Activated naive CD8-positive, alpha-beta T cell treated with anti-CD3 and anti-CD28 coated beads, Interleukin-2, amount 50 U/mL, for 24 hours (primary cell): ENCODE data around the gene SLC35E1.
"Not testable (repeated sequence)": the region's sequence is repeated elsewhere in the genome, so short reads cannot be mapped to it uniquely, and the experiment has no call there.

ENCODE experiments used
- ATAC-seq: fragments of 150-1000 bp; cut with Tn5 transposase; one replicate; pipeline ENCODE4 v1.10.0; 2021
- DNase-seq: peaks from one replicate; pipeline ENCODE4 v3.0.0; 2021
- H3K27ac Mint-ChIP-seq: one replicate; pipeline ENCODE4 v1.8.0; 2021; ENCODE audit warnings: mild to moderate bottlenecking, mixed read lengths
- H3K27me3 Mint-ChIP-seq: one replicate; pipeline ENCODE4 v1.8.0; 2021; ENCODE audit warnings: mixed read lengths
- H3K36me3 Mint-ChIP-seq: one replicate; pipeline ENCODE4 v1.8.0; 2021; ENCODE audit warnings: low read depth, mixed read lengths
- H3K4me1 Mint-ChIP-seq: one replicate; pipeline ENCODE4 v1.8.0; 2021; ENCODE audit warnings: mixed read lengths
- H3K4me3 Mint-ChIP-seq: one replicate; pipeline ENCODE4 v1.8.0; 2021; ENCODE audit warnings: mild to moderate bottlenecking, moderate library complexity, mixed read lengths
- H3K9me3 Mint-ChIP-seq: one replicate; pipeline ENCODE4 v1.8.0; 2021; ENCODE audit warnings: mixed read lengths

SLC35E1 gene

DNA sequence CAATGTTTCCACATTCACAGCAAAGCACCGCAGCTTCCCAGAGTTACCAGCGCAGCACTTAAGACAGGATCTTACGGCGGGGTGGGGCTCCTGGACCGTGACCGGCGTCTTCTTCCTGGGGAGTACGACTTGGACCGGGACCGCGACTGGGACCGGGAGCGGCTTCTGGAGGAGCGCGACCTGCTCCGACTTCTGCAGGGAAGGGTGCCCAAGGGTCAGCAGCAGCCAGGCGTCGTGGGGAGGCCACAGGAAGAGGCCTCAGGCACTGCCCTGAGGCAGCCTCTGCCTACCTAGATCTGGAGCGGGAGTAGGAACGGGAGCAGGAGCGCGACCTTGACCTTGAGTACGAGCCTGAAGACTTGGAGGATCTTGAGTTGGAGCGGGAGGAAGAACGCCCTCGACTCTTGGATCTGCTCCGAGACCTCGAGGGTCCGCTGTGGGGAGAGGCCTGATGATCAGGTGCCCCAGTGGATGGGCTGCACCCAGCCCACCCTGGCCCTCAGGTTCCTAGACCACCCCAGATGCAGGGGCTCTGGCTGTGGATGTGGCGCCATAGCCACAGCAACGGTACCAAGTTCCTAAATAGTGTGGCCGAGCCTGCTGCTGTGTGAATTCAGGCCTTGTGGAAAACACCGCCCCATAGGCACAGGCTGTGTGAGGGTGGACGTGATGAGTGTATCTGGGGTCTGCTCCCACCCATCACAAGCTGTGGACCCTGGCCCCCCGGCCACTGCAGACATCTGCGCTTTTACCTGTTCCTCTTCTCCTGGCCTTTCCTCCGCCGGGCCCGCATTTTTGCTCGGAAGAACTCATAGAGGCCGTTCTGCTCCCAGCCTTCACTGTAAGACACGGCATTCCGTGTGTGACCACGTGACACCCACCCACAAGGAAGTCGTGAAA, 51.9 kb downstream of the SLC35E1 start:
- Mint-ChIP-seq H3K4me3 (no peak overlapping the region), H3K36me3 (peaks cover 43% of the 10 kb centered on the region), H3K27ac (no peak overlapping the region), H3K9me3 (no peaks in the 10 kb centered on the region), H3K27me3 (no peaks in the 10 kb centered on the region), H3K4me1 (no peaks in the 10 kb centered on the region)
- DNase-seq (no peak), ATAC-seq (no peak)

DNA sequence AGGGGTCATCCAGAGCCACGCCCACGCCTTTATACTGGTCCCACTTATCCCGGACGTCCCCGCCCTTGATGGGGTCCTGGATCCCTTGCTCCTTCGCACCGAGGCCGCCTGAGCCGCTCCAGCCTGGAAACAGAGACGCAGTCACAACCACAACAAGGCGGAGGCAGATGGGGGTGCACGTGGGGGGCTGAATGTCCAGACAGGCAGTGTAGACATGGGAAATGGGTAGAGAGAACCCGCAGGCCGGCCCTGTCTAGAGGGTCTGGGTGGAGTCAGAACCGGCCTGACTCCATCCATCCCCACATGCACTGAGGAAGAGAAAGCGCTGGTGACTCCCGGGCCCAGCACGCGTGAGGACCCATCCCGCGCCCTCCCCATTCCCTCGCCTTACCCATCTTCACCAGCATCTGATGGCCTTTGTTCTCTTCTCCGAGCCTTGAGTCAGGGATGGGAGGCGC, 53.0 kb downstream of the SLC35E1 start:
- Mint-ChIP-seq H3K36me3 (peaks cover 43% of the 10 kb centered on the region), H3K27ac (no peak overlapping the region), H3K4me1 (no peaks in the 10 kb centered on the region), H3K27me3 (no peaks in the 10 kb centered on the region), H3K9me3 (no peaks in the 10 kb centered on the region), H3K4me3 (no peak overlapping the region)
- ATAC-seq (no peak), DNase-seq (no peak)

- DNase-seq (no peak), ATAC-seq (no peak)
- Mint-ChIP-seq H3K9me3 (no peaks in the 10 kb centered on the region), H3K36me3 (peaks cover 37% of the 10 kb centered on the region), H3K27ac (peak overlapping the region; percentile 35), H3K27me3 (no peaks in the 10 kb centered on the region), H3K4me3 (no peak overlapping the region), H3K4me1 (no peaks in the 10 kb centered on the region)
Measured at GRCh38 chr19:16518483-16519229, 53.6 kb downstream of the SLC35E1 start.

- Mint-ChIP-seq H3K27me3 (no peaks in the 10 kb centered on the region), H3K9me3 (no peaks in the 10 kb centered on the region), H3K4me3 (no peak overlapping the region), H3K4me1 (no peaks in the 10 kb centered on the region), H3K27ac (no peak overlapping the region), H3K36me3 (peaks cover 34% of the 10 kb centered on the region)
- ATAC-seq (no peak), DNase-seq (no peak)
Measured at GRCh38 chr19:16518061-16518460, 54.2 kb downstream of the SLC35E1 start.

GRCh38 chr19:16516923-16517610, 55.1 kb downstream of the SLC35E1 start:
- Mint-ChIP-seq H3K4me1 (no peaks in the 10 kb centered on the region), H3K27ac (no peak overlapping the region), H3K4me3 (no peak overlapping the region), H3K9me3 (no peaks in the 10 kb centered on the region), H3K27me3 (no peaks in the 10 kb centered on the region), H3K36me3 (peaks cover 28% of the 10 kb centered on the region)
- DNase-seq (no peak), ATAC-seq (peak; percentile 27)

- peaks cover 28% of the 10 kb centered on the region for H3K36me3 Mint-ChIP-seq
Measured at GRCh38 chr19:16516381-16516780, 55.8 kb downstream of the SLC35E1 start.

DNA sequence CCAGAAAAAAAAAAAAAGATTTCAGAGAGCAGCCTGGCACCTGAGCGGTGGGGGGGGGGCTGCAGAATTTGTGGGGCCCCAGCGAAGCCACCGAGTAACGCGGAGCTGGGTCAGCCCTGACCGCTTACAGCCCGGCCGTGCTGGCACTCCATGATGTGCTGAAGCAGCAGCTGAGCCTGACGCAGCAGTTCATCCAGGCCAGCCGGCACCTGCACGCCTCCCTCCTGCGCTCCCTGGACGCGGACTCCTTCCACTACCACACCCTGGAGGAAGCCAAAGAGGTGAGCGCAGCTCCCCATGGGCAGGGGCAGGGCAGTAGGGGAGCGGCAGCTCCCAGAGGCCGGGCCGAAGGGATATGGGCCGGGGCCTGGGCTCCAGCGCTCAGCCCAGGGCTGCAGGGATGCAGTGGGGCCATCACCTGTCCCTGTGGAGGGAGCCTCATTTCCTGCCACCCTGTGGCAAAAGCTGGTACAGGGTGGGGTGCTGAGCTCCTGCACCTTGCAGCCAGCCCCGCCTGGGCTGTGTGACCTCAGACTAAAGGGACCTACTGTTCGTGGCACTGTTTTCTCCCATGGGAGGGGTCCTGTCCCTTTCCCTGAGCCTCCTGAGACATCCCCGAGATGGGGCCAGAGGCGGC, 57.7 kb downstream of the SLC35E1 start:
- H3K4me1 Mint-ChIP-seq, result no peaks in the 10 kb centered on the region
- H3K27me3 Mint-ChIP-seq, result no peaks in the 10 kb centered on the region
- no peak overlapping the region for H3K27ac Mint-ChIP-seq
- peak; percentile 29 for ATAC-seq
- H3K9me3 Mint-ChIP-seq, result no peaks in the 10 kb centered on the region
- H3K36me3 Mint-ChIP-seq, result peaks cover 14% of the 10 kb centered on the region
- no peak overlapping the region for H3K4me3 Mint-ChIP-seq
- DNase-seq, result no peak

More at GRCh38 chr19:16516381-16516780, 55.8 kb downstream of the SLC35E1 start:
- Mint-ChIP-seq H3K4me3 (no peak overlapping the region), H3K9me3 (no peaks in the 10 kb centered on the region), H3K27me3 (no peaks in the 10 kb centered on the region), H3K4me1 (no peaks in the 10 kb centered on the region), H3K27ac (no peak overlapping the region)
- ATAC-seq, result no peak
- DNase-seq, result no peak

DNA sequence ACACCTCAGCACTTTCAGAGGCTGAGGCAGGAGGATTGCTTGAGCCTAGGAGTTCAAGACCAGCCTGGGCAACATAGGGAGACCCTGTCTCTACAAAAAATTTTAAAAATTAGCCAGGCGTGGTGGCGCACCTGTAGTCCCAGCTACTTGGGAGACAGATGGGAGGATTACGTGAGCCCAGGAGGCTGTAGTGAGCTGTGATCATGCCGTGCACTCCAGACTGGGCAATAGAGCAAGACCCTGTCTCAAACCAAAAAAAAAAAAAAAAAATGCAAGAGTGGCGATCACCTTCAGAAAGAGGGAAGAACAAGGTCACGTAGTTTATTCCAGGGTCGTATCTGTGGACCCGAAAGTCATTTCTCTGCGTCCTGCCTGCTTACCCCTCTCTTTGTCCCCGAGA, 59.6 kb downstream of the SLC35E1 start:
- H3K27me3 Mint-ChIP-seq, H3K27ac Mint-ChIP-seq, H3K4me3 Mint-ChIP-seq, H3K9me3 Mint-ChIP-seq, DNase-seq, H3K4me1 Mint-ChIP-seq, H3K36me3 Mint-ChIP-seq, ATAC-seq: not testable (repeated sequence)

- Mint-ChIP-seq H3K9me3 (no peaks in the 10 kb centered on the region), H3K4me1 (no peaks in the 10 kb centered on the region), H3K27me3 (no peaks in the 10 kb centered on the region), H3K27ac (no peak overlapping the region), H3K36me3 (peaks cover 3% of the 10 kb centered on the region), H3K4me3 (no peak overlapping the region)
- ATAC-seq (no peak), DNase-seq (no peak)
Measured at GRCh38 chr19:16509141-16510061, 62.8 kb downstream of the SLC35E1 start.

DNA sequence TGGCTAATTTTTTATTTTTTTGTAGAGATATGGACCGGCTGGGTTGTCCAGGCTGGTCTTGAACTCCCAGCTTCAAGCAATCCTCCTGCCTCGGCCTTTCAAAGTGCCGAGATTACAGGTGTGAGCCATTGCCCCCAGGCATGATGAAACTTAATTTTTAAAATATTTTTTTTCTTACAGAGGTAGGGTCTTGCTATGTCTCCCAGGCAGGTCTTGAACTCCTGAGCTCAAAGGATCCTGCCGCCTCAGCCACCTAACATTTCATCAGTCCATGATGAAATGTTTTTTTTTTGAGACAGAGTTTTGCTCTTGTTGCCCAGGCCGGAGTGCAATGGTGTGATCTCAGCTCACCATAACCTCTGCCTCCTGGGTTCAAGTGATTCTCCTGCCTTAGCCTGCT, 63.7 kb downstream of the SLC35E1 start:
- Mint-ChIP-seq H3K4me1 (no peaks in the 10 kb centered on the region), H3K4me3 (no peak overlapping the region), H3K9me3 (no peaks in the 10 kb centered on the region), H3K36me3 (peaks cover 5% of the 10 kb centered on the region), H3K27ac (no peak overlapping the region), H3K27me3 (no peaks in the 10 kb centered on the region)
- DNase-seq, result no peak
- ATAC-seq, result no peak

DNA sequence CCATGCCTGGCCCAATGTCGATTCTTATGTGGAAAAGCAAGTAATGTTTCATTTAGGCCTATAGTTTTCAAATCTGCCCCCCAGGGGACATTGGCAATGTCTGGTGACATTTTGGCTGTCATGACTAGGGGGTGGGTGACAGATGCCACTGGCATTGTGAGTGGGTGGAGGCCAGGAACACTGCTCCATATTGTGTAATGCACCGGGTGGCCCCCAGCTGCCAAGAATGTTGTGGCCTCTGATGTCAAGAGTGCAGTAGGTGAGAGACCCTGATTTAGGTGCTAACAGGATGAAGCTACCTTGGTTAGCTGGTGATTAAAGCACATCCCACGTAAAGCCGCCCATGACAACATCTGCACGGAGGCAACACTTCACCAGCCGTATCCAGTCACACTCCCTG, 65.3 kb downstream of the SLC35E1 start:
- Mint-ChIP-seq H3K9me3 (no peaks in the 10 kb centered on the region), H3K36me3 (peaks cover 5% of the 10 kb centered on the region), H3K27ac (no peak overlapping the region), H3K4me1 (peaks cover 2% of the 10 kb centered on the region), H3K4me3 (no peak overlapping the region), H3K27me3 (no peaks in the 10 kb centered on the region)
- DNase-seq (no peak), ATAC-seq (no peak)

DNA sequence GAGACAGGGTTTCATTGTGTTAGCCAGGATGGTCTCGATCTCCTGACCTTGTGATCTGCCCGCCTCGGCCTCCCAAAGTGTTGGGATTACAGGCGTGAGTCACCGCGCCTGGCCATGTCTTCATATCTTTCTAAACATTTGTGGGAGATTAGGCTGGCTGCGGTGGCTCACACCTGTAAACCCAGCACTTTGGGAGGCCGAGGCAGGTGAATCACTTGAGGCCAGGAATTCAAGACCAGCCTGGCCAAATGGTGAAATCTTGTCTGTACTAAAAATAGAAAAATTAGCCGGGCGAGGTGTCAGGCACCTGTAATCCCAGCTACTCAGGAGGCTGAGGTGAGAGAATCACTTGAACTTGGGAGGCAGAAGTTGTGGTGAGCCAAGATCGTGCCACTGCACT, 66.1 kb downstream of the SLC35E1 start:
- H3K4me1 Mint-ChIP-seq, DNase-seq, H3K27me3 Mint-ChIP-seq, H3K4me3 Mint-ChIP-seq, ATAC-seq, H3K36me3 Mint-ChIP-seq, H3K27ac Mint-ChIP-seq, H3K9me3 Mint-ChIP-seq: not testable (repeated sequence)

DNA sequence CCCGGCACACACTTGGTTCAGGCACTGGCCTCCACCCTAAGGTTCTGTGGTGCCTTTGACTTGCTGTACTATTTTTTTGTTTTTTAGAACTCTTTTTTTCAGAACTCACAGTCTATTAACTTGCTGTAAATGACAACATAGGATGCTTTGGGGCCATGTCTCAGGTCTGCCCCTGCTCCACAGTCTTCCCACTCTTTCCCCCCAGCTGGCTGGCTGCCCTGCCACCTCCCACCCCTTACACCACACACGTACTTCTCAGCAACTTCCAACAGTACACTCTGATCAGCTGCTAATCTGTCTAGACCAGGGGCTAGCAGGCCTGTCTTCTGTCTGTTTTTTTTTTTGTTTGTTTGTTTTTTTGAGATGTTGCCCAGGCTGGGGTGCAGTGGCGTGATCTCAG, 67.9 kb downstream of the SLC35E1 start:
- Mint-ChIP-seq H3K4me3 (no peak overlapping the region), H3K36me3 (peaks cover 10% of the 10 kb centered on the region), H3K27me3 (no peaks in the 10 kb centered on the region), H3K9me3 (no peaks in the 10 kb centered on the region), H3K4me1 (peaks cover 2% of the 10 kb centered on the region), H3K27ac (no peak overlapping the region)
- DNase-seq (no peak), ATAC-seq (no peak)
